ENCODE results near the gene MUC4. TPM values are rescaled to one million over a fixed set of nuclear protein-coding genes. Genes with fewer than 3 reads are reported as not detected.

MUC4 gene
- total RNA-seq, 1 experiment from 2014 or later, result 63.7 TPM

- no peak for DNase-seq
- Histone ChIP-seq H3K9me2 (ENCODE audit: insufficient read depth) (no peaks in the 10 kb centered on the region), H3K36me3 (ENCODE audit: low read depth) (no peaks in the 10 kb centered on the region), H3F3A (ENCODE audit: insufficient read depth, low read depth) (no peaks in the 10 kb centered on the region), H3K79me2 (ENCODE audit: low read depth) (no peaks in the 10 kb centered on the region), H3K9me3 (ENCODE audit: insufficient read depth, low read depth) (no peaks in the 10 kb centered on the region), H3K4me1 (replicated peaks; ENCODE audit: insufficient read depth) (no peaks in the 10 kb centered on the region), H3K27me3 (ENCODE audit: insufficient read depth, low read depth) (no peaks in the 10 kb centered on the region), H3K4me2 (no peak overlapping the region), H2AFZ (no peak overlapping the region), H3K4me3 (no peak overlapping the region), H3K27ac (no peak overlapping the region), H4K20me1 (ENCODE audit: insufficient read depth) (no peaks in the 10 kb centered on the region)
- POLR2A ChIA-PET (ENCODE audit: unreplicated experiment), result no interaction called here
- CTCF ChIA-PET, result no interaction called here
- intact Hi-C loops (cut with micrococcal nuclease; ENCODE audit: unreplicated experiment), result no loop called here
- TF ChIP-seq EZH2 (IDR thresholded peaks at IDR 0.05; ENCODE audit: low read depth), result no peak
- no peak for TF ChIP-seq CTCF (conservative IDR thresholded peaks at IDR 0.05)
- no TSS peak for BruUV-seq (replicated peaks)
Measured at GRCh38 chr3:195769551-195769950, 42.2 kb downstream of the MUC4 start.

GRCh38 chr3:195768831-195769303 is 42.9 kb downstream of the MUC4 start:
- Histone ChIP-seq H3K4me3 (no peak overlapping the region), H4K20me1 (ENCODE audit: insufficient read depth) (no peaks in the 10 kb centered on the region), H3F3A (ENCODE audit: insufficient read depth, low read depth) (no peaks in the 10 kb centered on the region), H3K4me1 (replicated peaks; ENCODE audit: insufficient read depth) (no peaks in the 10 kb centered on the region), H3K4me2 (no peak overlapping the region), H3K27me3 (ENCODE audit: insufficient read depth, low read depth) (no peaks in the 10 kb centered on the region), H3K36me3 (ENCODE audit: low read depth) (no peaks in the 10 kb centered on the region), H3K27ac (no peak overlapping the region), H3K9me2 (ENCODE audit: insufficient read depth) (no peaks in the 10 kb centered on the region), H3K79me2 (ENCODE audit: low read depth) (no peaks in the 10 kb centered on the region), H2AFZ (no peak overlapping the region), H3K9me3 (ENCODE audit: insufficient read depth, low read depth) (no peaks in the 10 kb centered on the region)
- POLR2A ChIA-PET (ENCODE audit: unreplicated experiment), result no interaction called here
- intact Hi-C loops (cut with micrococcal nuclease; ENCODE audit: unreplicated experiment), result no loop called here
- no peak for TF ChIP-seq EZH2 (IDR thresholded peaks at IDR 0.05; ENCODE audit: low read depth)
- TF ChIP-seq CTCF (conservative IDR thresholded peaks at IDR 0.05), result no peak
- no TSS peak for BruUV-seq (replicated peaks)
- DNase-seq, result peak in 1 of 2 experiments; percentile 22
- CTCF ChIA-PET, result no interaction called here

DNA sequence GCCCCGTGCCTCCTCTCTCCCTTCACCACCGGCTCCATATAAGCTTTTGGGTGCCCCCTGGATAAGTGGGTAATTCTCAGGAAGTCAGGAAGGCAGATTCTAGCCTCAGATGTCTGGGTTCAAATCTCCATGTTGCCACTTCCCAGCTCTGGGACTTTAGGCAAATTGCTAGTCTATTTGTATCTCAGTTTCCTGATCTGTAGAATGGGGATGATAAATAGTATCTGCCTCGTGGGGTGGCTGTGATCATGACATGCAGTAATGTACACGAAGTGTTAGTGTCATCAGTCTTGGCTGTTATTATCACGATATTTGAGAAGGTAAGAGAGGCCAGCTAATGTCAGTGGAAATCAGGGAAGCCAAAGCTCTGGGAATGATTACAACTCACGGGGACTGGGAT is 43.3 kb downstream of the MUC4 start:
- Histone ChIP-seq H4K20me1 (ENCODE audit: insufficient read depth) (no peaks in the 10 kb centered on the region), H3K9me2 (ENCODE audit: insufficient read depth) (no peaks in the 10 kb centered on the region), H3K9me3 (ENCODE audit: insufficient read depth, low read depth) (no peaks in the 10 kb centered on the region), H3K36me3 (ENCODE audit: low read depth) (no peaks in the 10 kb centered on the region), H3K4me1 (replicated peaks; ENCODE audit: insufficient read depth) (no peaks in the 10 kb centered on the region), H3K27me3 (ENCODE audit: insufficient read depth, low read depth) (no peaks in the 10 kb centered on the region), H3F3A (ENCODE audit: insufficient read depth, low read depth) (no peaks in the 10 kb centered on the region), H3K4me3 (no peak overlapping the region), H2AFZ (no peak overlapping the region), H3K4me2 (no peak overlapping the region), H3K79me2 (ENCODE audit: low read depth) (no peaks in the 10 kb centered on the region), H3K27ac (no peak overlapping the region)
- POLR2A ChIA-PET (ENCODE audit: unreplicated experiment), result no interaction called here
- CTCF ChIA-PET, result no interaction called here
- TF ChIP-seq CTCF (conservative IDR thresholded peaks at IDR 0.05) (no peak), EZH2 (IDR thresholded peaks at IDR 0.05; ENCODE audit: low read depth) (no peak)
- intact Hi-C loops (cut with micrococcal nuclease; ENCODE audit: unreplicated experiment), result no loop called here
- DNase-seq, result no peak
- no TSS peak for BruUV-seq (replicated peaks)

Measured in PC-9 (cell line).